Measurements from ENCODE around the gene DOCK2. TPM values are rescaled to one million over a fixed set of nuclear protein-coding genes. Genes with fewer than 3 reads are reported as not detected.
A peak's percentile ranks its signal among the peaks of the same experiment; 100 is the strongest.

The DOCK2 gene
- total and polyA plus RNA-seq, 5 experiments from 2014 or later: 59.5 to 182 (median 84.6) TPM

DNA sequence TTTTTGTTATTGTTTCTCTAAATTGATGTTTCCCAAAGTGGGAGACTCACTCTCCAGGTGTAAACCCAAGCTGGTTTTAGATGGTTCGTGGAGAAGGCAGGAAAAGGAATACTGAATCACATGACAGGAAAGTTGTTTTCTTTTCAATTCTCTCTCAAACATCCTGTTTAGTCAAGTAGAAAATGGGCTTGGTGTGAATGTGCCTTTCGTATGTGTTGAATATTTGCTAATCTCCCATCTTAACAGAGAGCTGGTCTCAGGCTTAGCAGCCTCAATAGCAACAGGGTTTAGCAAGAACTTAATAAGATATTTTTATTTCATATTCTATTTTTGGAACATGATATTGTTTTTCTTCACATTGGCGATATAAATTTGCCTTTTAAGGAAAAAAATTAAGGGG, 223.5 kb downstream of the DOCK2 start:
- peak overlapping the region in 1 of 10 donors; percentile 40 for H3K27ac Mint-ChIP-seq
- ATAC-seq (no peak), DNase-seq (no peak)
- no peaks in the 10 kb centered on the region for H3K9me3 Mint-ChIP-seq
- no peak overlapping the region for H3K4me3 Mint-ChIP-seq
- POLR2A ChIA-PET: no interaction called here
- H3K27me3 Mint-ChIP-seq: no peaks in the 10 kb centered on the region
- H3K36me3 Mint-ChIP-seq: peaks cover 0 to 58% (median 17%) of the 10 kb centered on the region in 3 donors
- peaks cover 13 to 36% (median 26%) of the 10 kb centered on the region in 4 donors for H3K4me1 Mint-ChIP-seq

DNA sequence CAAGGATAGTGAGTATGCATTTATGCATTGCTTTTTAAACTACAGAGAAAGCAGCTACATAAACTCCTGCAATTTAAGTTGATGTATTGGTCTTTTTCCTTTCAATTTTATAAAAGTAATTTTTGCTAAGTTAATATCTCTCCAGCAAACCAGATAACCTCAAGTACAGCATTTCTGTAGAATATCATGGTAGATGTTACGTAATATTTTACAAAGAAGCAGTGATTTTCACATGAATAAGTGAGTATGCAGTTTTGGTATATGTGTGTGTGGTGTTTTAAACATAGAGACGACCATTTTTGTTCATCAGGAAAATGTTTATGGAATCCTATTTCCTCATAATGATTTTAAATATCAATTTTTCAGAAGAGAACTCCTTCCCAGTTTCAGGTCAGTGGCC, 224.4 kb downstream of the DOCK2 start:
- Mint-ChIP-seq H3K36me3 (peaks cover 0 to 56% (median 18%) of the 10 kb centered on the region in 3 donors), H3K4me3 (no peak overlapping the region), H3K27me3 (no peaks in the 10 kb centered on the region), H3K9me3 (no peaks in the 10 kb centered on the region), H3K4me1 (peaks cover 13 to 34% (median 26%) of the 10 kb centered on the region in 4 donors), H3K27ac (no peak overlapping the region)
- POLR2A ChIA-PET: no interaction called here
- DNase-seq (no peak), ATAC-seq (no peak)

DNA sequence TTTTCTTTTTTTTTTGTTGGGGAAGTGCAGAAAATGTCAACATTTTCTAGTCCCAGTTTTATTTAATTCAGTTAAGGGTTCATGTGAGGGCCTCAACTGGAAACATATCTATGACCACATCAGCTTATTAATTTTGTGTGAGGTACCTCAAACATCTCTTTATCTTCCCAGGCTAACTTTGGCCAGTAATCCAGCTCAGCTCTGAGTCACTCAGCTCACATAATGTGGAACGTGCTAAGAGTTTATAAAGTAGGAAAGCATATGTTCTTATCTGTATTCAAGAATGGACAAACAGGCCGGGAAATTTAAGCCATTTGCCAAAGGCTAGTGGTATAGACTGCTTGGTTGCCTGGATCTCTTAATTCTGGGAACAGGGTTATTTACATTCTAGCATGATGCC, 224.9 kb downstream of the DOCK2 start:
- POLR2A ChIA-PET: no interaction called here
- no peak for ATAC-seq
- Mint-ChIP-seq H3K4me1 (peaks cover 13 to 34% (median 27%) of the 10 kb centered on the region in 4 donors), H3K27ac (no peak overlapping the region), H3K9me3 (no peaks in the 10 kb centered on the region), H3K36me3 (peaks cover 0 to 57% (median 22%) of the 10 kb centered on the region in 3 donors), H3K4me3 (no peak overlapping the region), H3K27me3 (no peaks in the 10 kb centered on the region)
- no peak for DNase-seq

DNA sequence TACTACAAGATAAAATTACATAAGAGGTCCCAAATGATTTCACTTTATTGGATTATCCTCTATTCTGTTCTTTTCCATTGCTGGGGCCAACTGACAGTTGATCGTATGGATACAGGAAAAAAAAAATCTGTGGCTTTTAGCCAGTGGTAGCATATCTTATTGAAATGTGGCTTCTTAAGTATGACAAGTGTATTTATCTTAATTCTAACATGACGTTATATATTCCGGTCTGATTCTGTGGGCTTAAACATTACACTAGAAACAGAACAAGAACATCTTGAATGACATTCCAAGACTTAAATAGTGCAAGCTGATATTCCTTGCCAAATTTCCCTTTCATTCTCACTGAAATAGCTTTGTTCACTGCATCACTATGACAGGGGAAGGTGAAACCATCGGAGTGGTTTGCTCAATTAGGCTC, 225.3 kb downstream of the DOCK2 start:
- no peak for ATAC-seq
- Mint-ChIP-seq H3K4me1 (peaks cover 13 to 34% (median 25%) of the 10 kb centered on the region in 4 donors), H3K27me3 (no peaks in the 10 kb centered on the region), H3K27ac (peak overlapping the region in 1 of 10 donors; percentile 37), H3K9me3 (no peaks in the 10 kb centered on the region), H3K36me3 (peaks cover 2 to 53% (median 21%) of the 10 kb centered on the region in 3 donors), H3K4me3 (no peak overlapping the region)
- DNase-seq: no peak
- POLR2A ChIA-PET: no interaction called here

DNA sequence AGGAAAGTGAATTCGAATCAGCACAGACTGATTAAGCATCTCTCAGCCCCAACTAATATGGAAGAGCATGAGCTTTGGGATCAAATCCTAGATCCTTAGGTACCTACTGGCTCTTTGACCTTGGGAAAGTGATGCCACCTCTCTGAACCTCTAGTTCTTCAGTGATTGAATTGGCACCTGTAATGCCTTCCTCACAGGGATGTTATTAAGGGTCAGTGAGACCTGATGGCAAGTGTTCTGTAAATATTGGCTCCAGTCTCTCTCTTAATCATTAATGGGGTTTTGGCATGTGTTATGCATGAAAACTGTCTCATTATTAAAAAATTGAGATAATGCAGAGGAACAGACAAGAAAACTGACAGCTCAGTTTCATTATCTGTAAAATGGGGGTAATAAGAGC, 227.4 kb downstream of the DOCK2 start:
- ATAC-seq: no peak
- Mint-ChIP-seq H3K36me3 (peaks cover 10 to 55% (median 24%) of the 10 kb centered on the region in 3 donors), H3K4me1 (peaks cover 7 to 26% (median 18%) of the 10 kb centered on the region in 4 donors), H3K27me3 (no peaks in the 10 kb centered on the region), H3K4me3 (no peak overlapping the region), H3K9me3 (no peaks in the 10 kb centered on the region), H3K27ac (peak overlapping the region in 2 of 10 donors; percentile 16 to 18)
- POLR2A ChIA-PET: no interaction called here
- DNase-seq: no peak

DNA sequence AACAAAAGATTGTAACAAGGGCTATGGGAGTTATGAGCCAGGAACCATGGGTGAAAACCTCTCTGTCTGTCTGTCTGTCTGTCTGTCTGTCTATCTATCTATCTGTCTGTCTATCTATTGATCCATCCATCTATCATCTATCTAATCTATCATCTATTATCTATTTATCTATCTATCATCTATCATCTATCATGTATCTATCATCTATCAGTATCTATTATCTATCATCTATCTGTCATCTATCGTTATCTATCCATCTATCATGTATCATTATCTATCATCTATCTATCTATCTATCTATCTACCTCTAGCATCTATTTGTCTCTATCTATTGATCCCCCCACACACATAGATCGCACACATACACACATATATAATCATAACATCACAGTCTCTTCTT, 230.3 kb downstream of the DOCK2 start:
- no peaks in the 10 kb centered on the region for H3K27me3 Mint-ChIP-seq
- H3K4me1 Mint-ChIP-seq: peaks cover 0 to 20% (median 10%) of the 10 kb centered on the region in 4 donors
- peak overlapping the region in 1 of 10 donors; percentile 15 for H3K27ac Mint-ChIP-seq
- peaks cover 10 to 67% (median 35%) of the 10 kb centered on the region in 3 donors for H3K36me3 Mint-ChIP-seq
- H3K4me3 Mint-ChIP-seq: no peak overlapping the region
- DNase-seq: no peak
- no peaks in the 10 kb centered on the region for H3K9me3 Mint-ChIP-seq
- POLR2A ChIA-PET: no interaction called here
- ATAC-seq: no peak

DNA sequence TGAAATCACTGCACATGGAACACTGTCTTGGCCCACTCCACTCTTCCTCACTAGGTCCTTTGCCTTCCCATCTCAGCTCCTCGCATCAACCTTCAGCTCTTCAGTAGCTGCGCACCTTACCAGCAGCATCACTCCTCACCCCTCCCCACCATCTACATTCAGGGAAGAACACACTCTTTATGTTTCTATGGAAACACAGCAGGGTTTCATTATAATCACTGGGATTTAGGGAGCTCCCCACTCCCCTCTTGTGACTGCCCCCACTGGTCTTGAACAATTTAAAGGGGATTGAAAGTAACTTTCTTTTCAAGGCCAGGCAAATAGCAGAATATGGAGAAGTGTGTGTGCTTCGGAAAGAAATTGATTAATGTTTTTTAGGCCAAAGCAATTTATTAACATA, 232.0 kb downstream of the DOCK2 start:
- DNase-seq (no peak), ATAC-seq (no peak)
- POLR2A ChIA-PET: no interaction called here
- Mint-ChIP-seq H3K4me3 (no peak overlapping the region), H3K27ac (peak overlapping the region in 1 of 10 donors; percentile 34), H3K27me3 (no peaks in the 10 kb centered on the region), H3K4me1 (peaks cover 0 to 20% (median 10%) of the 10 kb centered on the region in 4 donors), H3K36me3 (peaks cover 10 to 64% (median 35%) of the 10 kb centered on the region in 3 donors), H3K9me3 (no peaks in the 10 kb centered on the region)

DNA sequence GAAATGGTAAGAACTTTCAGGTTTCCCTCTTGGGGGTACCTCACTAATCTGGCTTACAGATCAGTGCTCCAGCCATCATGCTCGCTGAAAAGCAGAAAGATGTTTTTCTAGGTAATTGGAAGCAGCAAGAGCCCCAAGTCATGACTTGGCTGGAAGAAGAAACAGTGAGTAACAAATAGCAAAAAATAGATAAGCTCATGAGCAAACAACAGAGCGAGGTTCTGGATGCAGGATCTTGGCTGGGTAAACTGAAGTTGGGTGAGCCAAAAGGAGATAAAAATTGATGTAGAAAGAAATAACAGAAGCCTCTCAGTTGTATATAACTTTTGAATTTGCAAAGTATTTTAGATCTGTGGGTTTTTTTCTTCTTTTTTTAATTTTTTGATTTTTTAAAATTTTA, 233.1 kb downstream of the DOCK2 start:
- Mint-ChIP-seq H3K4me1 (peaks cover 0 to 12% (median 9%) of the 10 kb centered on the region in 4 donors), H3K9me3 (no peaks in the 10 kb centered on the region), H3K4me3 (no peak overlapping the region), H3K27ac (no peak overlapping the region), H3K36me3 (peaks cover 10 to 72% (median 38%) of the 10 kb centered on the region in 3 donors), H3K27me3 (no peaks in the 10 kb centered on the region)
- DNase-seq (no peak), ATAC-seq (no peak)
- POLR2A ChIA-PET: no interaction called here

DNA sequence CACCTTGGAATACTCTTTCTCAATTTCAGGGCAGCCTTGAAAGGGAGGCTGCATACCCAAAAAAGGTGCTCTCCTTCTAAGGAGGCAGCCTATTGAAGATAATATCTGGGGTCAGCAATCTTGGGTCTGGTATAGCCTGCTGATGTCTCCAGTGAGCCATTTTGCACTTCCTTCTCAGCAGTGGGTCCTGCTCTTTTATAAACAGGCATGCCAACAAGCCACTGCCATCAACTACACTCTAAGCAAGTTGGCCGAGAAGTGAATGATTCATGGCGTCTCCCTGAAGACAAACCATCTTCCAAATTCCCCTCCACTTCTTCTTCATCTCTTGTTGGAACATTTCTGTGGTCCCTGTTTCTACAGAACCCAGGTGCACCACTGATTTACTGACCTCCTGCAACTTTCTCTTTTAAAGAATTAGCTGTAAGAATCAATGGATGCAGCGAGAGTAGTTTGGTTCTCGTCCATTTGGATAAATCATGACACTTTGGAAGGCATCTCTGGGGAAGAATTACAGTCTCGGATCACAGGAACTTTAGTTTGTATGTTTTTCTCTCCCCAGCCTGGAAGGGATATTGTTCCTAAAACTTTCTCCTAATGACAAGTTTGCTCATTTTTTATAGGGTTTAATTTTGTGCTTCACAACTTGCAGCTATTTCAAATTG, 234.9 kb downstream of the DOCK2 start:
- peaks cover 10 to 76% (median 33%) of the 10 kb centered on the region in 3 donors for H3K36me3 Mint-ChIP-seq
- POLR2A ChIA-PET: no interaction called here

DNA sequence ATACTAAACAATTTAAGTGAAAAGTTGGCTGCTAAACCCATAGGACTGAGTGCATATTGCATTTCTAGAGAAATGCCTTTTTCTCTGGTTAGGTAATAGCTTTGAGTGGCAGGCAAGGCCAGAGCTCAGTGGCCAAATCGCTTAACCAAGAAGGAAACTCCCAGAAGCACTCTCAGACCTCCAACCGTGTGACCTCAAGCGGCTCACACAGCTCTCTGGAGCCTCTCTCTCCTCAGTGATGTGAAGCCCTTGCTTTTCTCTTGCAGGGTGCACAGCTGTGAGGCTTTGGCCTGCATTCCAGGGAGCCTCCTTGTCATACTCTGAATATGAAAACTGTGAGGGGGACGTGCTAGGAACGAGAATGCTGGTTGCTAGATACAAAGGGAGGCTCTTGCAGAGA, 236.6 kb downstream of the DOCK2 start:
- Mint-ChIP-seq H3K4me1 (peaks cover 13 to 33% (median 15%) of the 10 kb centered on the region in 4 donors), H3K36me3 (peaks cover 5 to 79% (median 27%) of the 10 kb centered on the region in 3 donors), H3K9me3 (no peaks in the 10 kb centered on the region), H3K27me3 (no peaks in the 10 kb centered on the region), H3K27ac (no peak overlapping the region), H3K4me3 (no peak overlapping the region)
- no peak for ATAC-seq
- POLR2A ChIA-PET: interaction anchor here (0.6 kb wide), 1 partner anchor 869 kb away, joined by 3 read pairs; no protein-coding TSS in a partner anchor
- DNase-seq: no peak

More for the DNA sequence above, 234.9 kb downstream of the DOCK2 start:
- no peaks in the 10 kb centered on the region for H3K9me3 Mint-ChIP-seq
- no peak overlapping the region for H3K4me3 Mint-ChIP-seq
- ATAC-seq (no peak), DNase-seq (no peak)
- H3K27me3 Mint-ChIP-seq: no peaks in the 10 kb centered on the region
- no peak overlapping the region for H3K27ac Mint-ChIP-seq
- peaks cover 8 to 20% (median 10%) of the 10 kb centered on the region in 4 donors for H3K4me1 Mint-ChIP-seq

DNA sequence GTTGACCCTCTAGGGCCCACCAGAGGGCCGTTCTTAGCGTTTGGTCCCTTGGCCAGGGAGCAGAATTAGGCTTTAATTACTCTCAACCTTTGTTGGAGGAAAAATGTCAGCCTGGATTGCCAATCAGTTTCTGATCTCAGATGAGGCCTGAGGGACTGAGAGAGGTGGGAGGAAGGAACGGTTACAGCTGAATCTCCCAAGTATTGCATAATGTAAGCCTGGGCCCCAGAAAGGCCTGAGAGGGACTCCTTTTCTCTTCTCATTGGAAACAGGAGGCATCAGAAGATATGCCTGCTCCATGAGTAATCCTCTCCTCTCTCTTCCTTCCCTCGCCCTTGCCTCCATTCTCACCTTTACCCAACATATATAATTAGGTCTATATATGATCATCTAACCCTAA, 237.5 kb downstream of the DOCK2 start:
- DNase-seq (no peak), ATAC-seq (no peak)
- peaks cover 5 to 79% (median 30%) of the 10 kb centered on the region in 3 donors for H3K36me3 Mint-ChIP-seq
- no peaks in the 10 kb centered on the region for H3K27me3 Mint-ChIP-seq
- no peaks in the 10 kb centered on the region for H3K9me3 Mint-ChIP-seq
- H3K4me3 Mint-ChIP-seq: no peak overlapping the region
- H3K4me1 Mint-ChIP-seq: peaks cover 14 to 36% (median 17%) of the 10 kb centered on the region in 4 donors
- peak overlapping the region in 1 of 10 donors; percentile 32 for H3K27ac Mint-ChIP-seq
- POLR2A ChIA-PET: no interaction called here

DNA sequence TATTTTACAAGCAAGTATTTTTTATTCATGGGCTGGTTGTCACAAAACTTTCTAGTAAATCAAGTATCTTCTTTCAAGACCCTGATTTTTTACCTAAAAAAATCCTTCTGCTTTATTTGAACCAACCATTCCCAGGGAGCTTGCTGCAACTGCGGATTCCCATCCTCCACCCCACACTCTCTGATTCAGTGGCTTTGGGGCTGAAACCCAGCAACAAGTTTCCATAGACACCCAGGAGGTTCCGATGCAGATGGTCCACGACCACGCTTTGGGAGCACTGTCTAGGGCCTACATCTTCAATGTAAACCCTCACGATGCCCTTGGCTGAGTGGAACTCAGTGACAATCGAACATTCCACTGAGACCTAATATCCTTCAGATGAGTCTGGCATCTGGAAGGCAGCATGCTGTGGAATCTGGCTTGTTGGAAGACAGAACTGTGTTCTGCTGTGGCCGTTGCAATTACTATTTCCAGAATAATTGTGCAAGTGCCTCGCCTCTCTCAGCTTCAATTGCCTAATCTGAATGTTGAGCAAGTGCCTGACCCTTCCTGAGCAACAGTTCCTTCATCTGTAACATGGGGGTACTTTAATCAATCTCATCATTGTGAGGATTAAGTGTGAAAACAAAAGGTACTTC, 238.1 kb downstream of the DOCK2 start:
- no peak for ATAC-seq
- peaks cover 5 to 73% (median 26%) of the 10 kb centered on the region in 3 donors for H3K36me3 Mint-ChIP-seq
- peaks cover 12 to 36% (median 19%) of the 10 kb centered on the region in 4 donors for H3K4me1 Mint-ChIP-seq

DNA sequence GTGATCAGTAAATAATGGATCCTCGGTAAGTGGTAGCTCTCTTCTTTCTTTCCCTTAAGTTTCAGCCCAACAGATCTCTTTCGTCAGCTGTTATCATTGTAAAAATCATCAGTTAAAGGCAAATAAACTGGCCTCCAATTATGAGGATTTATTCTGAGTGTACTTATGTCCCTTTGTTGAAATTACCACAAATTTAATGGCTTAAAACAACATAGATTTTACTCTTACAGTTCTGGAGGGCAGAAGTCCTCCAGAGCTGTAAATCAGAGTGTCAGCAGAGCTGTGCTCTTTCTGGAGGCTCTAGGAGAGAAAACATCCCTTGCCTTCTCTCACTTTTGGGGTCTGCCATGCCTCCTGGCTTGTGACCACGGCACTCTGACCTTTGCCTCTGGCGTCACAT, 238.7 kb downstream of the DOCK2 start:
- H3K4me1 Mint-ChIP-seq: peaks cover 12 to 36% (median 22%) of the 10 kb centered on the region in 4 donors
- no peak overlapping the region for H3K4me3 Mint-ChIP-seq
- no peaks in the 10 kb centered on the region for H3K9me3 Mint-ChIP-seq
- H3K27me3 Mint-ChIP-seq: no peaks in the 10 kb centered on the region
- POLR2A ChIA-PET: no interaction called here
- H3K27ac Mint-ChIP-seq: peak overlapping the region in 1 of 10 donors; percentile 13
- ATAC-seq: no peak
- H3K36me3 Mint-ChIP-seq: peaks cover 5 to 69% (median 26%) of the 10 kb centered on the region in 3 donors
- no peak for DNase-seq

More for the DNA sequence above, 238.1 kb downstream of the DOCK2 start:
- no peak for DNase-seq
- Mint-ChIP-seq H3K27me3 (no peaks in the 10 kb centered on the region), H3K4me3 (no peak overlapping the region), H3K9me3 (no peaks in the 10 kb centered on the region), H3K27ac (peak overlapping the region in 1 of 10 donors; percentile 32)
- POLR2A ChIA-PET: no interaction called here

Measured in naive thymus-derived CD8-positive, alpha-beta T cell (primary cell).